Measurements from ENCODE around the gene LRRC8C. TPM values are rescaled to one million over a fixed set of nuclear protein-coding genes. Genes with fewer than 3 reads are reported as not detected.

Gene LRRC8C
- total and polyA plus RNA-seq, 2 experiments from 2014 or later = 0.89 to 3.9 TPM

DNA sequence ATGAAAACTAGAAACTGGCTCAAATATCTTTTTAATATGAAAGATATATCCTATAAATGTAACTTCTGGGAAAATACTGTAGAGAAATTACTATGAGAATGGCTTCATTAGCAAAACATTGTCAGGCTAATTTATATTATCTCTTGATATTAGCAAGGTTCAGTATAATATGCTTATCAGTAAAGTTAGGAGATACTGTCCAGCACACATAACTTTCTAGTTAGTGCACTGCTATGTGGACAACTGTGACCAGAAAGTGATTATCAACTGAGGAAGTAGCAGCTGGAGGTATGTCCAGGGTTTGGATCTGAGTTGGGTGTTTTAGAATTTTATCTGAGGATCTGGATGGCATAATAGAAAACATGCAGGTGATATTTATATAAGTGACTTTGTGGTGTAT is 7.5 kb downstream of the LRRC8C start:
- Mint-ChIP-seq H3K4me1 (no peaks in the 10 kb centered on the region; the same call in 2 of the 3 replicates), H3K27me3 (ENCODE audit: insufficient read depth, low read depth, poor library complexity) (no peaks in the 10 kb centered on the region), H3K27ac (no peak overlapping the region), H3K36me3 (ENCODE audit: low read depth) (no peaks in the 10 kb centered on the region), H3K9me3 (no peaks in the 10 kb centered on the region), H3K4me3 (no peak overlapping the region)
- DNase-seq (ENCODE audit: low spot score) (no peak), ATAC-seq (no peak)
- no peak for TF ChIP-seq ZNF114 (CRISPR knock-in tag; IDR thresholded peaks at IDR 0.05)
- Histone ChIP-seq H3K27ac (ENCODE audit: low read depth) (no peak overlapping the region), H3K27me3 (ENCODE audit: insufficient read depth) (peaks cover 9% of the 10 kb centered on the region), H3K4me2 (no peak overlapping the region), H3K9me2 (ENCODE audit: insufficient read depth) (no peaks in the 10 kb centered on the region), H3K36me3 (ENCODE audit: insufficient read depth) (no peaks in the 10 kb centered on the region), H2AFZ (no peak overlapping the region), H3K4me1 (ENCODE audit: insufficient read depth) (no peaks in the 10 kb centered on the region), H3K4me3 (no peak overlapping the region), H4K20me1 (replicated peaks; ENCODE audit: insufficient read depth) (0 out of 2 replicates have a peak, but pooled peaks cover 3% of the 10 kb centered on the region), H3K79me2 (replicated peaks; ENCODE audit: insufficient read depth) (no peaks in the 10 kb centered on the region), H3F3A (replicated peaks; ENCODE audit: low read depth) (no peaks in the 10 kb centered on the region)

DNA sequence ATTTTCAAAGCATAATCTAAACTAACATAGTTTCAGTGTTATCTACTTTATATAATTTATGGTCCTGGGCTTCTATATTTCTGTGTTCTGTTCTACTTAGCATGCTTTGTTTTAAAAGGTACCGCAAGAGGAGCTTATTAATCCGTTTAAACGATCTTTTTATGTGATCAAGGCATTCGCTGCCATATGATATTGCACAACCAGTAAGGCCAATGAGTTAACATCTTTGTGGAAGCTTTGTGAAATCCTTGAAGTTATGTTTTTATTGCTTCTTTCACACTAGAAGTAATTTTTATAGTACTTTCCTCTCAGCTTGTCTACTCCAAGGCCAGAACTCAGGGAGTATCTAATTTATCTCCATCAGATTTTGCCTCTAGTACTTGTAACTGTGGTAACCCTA is 8.9 kb downstream of the LRRC8C start:
- Mint-ChIP-seq H3K36me3 (ENCODE audit: low read depth) (no peaks in the 10 kb centered on the region), H3K27ac (no peak overlapping the region), H3K4me3 (no peak overlapping the region), H3K9me3 (peaks cover 3% of the 10 kb centered on the region; the same call in 1 of the 3 replicates), H3K4me1 (no peaks in the 10 kb centered on the region), H3K27me3 (ENCODE audit: insufficient read depth, low read depth, poor library complexity) (no peaks in the 10 kb centered on the region)
- Histone ChIP-seq H2AFZ (no peak overlapping the region), H3K36me3 (ENCODE audit: insufficient read depth) (no peaks in the 10 kb centered on the region), H3K4me2 (no peak overlapping the region), H3K79me2 (replicated peaks; ENCODE audit: insufficient read depth) (no peaks in the 10 kb centered on the region), H3K4me3 (no peak overlapping the region), H4K20me1 (replicated peaks; ENCODE audit: insufficient read depth) (0 out of 2 replicates have a peak, but pooled peaks cover 3% of the 10 kb centered on the region), H3K27me3 (ENCODE audit: insufficient read depth) (no peaks in the 10 kb centered on the region), H3K9me2 (ENCODE audit: insufficient read depth) (no peaks in the 10 kb centered on the region), H3K27ac (ENCODE audit: low read depth) (no peak overlapping the region), H3K4me1 (ENCODE audit: insufficient read depth) (no peaks in the 10 kb centered on the region), H3F3A (replicated peaks; ENCODE audit: low read depth) (no peaks in the 10 kb centered on the region)
- ATAC-seq (no peak), DNase-seq (ENCODE audit: low spot score) (no peak)
- no peak for TF ChIP-seq ZNF114 (CRISPR knock-in tag; IDR thresholded peaks at IDR 0.05)
- TF ChIP-seq, protein P1, sequence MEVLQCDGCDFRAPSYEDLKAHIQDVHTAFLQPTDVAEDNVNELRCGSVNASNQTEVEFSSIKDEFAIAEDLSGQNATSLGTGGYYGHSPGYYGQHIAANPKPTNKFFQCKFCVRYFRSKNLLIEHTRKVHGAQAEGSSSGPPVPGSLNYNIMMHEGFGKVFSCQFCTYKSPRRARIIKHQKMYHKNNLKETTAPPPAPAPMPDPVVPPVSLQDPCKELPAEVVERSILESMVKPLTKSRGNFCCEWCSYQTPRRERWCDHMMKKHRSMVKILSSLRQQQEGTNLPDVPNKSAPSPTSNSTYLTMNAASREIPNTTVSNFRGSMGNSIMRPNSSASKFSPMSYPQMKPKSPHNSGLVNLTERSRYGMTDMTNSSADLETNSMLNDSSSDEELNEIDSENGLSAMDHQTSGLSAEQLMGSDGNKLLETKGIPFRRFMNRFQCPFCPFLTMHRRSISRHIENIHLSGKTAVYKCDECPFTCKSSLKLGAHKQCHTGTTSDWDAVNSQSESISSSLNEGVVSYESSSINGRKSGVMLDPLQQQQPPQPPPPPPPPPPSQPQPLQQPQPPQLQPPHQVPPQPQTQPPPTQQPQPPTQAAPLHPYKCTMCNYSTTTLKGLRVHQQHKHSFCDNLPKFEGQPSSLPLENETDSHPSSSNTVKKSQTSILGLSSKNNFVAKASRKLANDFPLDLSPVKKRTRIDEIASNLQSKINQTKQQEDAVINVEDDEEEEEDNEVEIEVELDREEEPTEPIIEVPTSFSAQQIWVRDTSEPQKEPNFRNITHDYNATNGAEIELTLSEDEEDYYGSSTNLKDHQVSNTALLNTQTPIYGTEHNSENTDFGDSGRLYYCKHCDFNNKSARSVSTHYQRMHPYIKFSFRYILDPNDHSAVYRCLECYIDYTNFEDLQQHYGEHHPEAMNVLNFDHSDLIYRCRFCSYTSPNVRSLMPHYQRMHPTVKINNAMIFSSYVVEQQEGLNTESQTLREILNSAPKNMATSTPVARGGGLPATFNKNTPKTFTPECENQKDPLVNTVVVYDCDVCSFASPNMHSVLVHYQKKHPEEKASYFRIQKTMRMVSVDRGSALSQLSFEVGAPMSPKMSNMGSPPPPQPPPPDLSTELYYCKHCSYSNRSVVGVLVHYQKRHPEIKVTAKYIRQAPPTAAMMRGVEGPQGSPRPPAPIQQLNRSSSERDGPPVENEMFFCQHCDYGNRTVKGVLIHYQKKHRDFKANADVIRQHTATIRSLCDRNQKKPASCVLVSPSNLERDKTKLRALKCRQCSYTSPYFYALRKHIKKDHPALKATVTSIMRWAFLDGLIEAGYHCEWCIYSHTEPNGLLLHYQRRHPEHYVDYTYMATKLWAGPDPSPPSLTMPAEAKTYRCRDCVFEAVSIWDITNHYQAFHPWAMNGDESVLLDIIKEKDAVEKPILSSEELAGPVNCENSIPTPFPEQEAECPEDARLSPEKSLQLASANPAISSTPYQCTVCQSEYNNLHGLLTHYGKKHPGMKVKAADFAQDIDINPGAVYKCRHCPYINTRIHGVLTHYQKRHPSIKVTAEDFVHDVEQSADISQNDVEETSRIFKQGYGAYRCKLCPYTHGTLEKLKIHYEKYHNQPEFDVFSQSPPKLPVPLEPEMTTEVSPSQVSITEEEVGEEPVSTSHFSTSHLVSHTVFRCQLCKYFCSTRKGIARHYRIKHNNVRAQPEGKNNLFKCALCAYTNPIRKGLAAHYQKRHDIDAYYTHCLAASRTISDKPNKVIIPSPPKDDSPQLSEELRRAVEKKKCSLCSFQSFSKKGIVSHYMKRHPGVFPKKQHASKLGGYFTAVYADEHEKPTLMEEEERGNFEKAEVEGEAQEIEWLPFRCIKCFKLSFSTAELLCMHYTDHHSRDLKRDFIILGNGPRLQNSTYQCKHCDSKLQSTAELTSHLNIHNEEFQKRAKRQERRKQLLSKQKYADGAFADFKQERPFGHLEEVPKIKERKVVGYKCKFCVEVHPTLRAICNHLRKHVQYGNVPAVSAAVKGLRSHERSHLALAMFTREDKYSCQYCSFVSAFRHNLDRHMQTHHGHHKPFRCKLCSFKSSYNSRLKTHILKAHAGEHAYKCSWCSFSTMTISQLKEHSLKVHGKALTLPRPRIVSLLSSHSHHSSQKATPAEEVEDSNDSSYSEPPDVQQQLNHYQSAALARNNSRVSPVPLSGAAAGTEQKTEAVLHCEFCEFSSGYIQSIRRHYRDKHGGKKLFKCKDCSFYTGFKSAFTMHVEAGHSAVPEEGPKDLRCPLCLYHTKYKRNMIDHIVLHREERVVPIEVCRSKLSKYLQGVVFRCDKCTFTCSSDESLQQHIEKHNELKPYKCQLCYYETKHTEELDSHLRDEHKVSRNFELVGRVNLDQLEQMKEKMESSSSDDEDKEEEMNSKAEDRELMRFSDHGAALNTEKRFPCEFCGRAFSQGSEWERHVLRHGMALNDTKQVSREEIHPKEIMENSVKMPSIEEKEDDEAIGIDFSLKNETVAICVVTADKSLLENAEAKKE (CRISPR knock-in tag; IDR thresholded peaks at IDR 0.05) = no peak
- no peak for TF ChIP-seq NANOG (IDR thresholded peaks at IDR 0.05; ENCODE audit: borderline replicate concordance)
- TF ChIP-seq POLR2AphosphoS5 (IDR thresholded peaks at IDR 0.05; ENCODE audit: low read depth) = no peak
- TF ChIP-seq, protein P2, sequence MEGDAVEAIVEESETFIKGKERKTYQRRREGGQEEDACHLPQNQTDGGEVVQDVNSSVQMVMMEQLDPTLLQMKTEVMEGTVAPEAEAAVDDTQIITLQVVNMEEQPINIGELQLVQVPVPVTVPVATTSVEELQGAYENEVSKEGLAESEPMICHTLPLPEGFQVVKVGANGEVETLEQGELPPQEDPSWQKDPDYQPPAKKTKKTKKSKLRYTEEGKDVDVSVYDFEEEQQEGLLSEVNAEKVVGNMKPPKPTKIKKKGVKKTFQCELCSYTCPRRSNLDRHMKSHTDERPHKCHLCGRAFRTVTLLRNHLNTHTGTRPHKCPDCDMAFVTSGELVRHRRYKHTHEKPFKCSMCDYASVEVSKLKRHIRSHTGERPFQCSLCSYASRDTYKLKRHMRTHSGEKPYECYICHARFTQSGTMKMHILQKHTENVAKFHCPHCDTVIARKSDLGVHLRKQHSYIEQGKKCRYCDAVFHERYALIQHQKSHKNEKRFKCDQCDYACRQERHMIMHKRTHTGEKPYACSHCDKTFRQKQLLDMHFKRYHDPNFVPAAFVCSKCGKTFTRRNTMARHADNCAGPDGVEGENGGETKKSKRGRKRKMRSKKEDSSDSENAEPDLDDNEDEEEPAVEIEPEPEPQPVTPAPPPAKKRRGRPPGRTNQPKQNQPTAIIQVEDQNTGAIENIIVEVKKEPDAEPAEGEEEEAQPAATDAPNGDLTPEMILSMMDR (conservative IDR thresholded peaks at IDR 0.05; ENCODE audit: low read depth in 2 of 2) = no peak
- no peak for TF ChIP-seq CREB1 (CRISPR knock-in tag; IDR thresholded peaks at IDR 0.05; ENCODE audit: low read depth)
- no peak for TF ChIP-seq ZNF331 (CRISPR knock-in tag; IDR thresholded peaks at IDR 0.05; ENCODE audit: low read depth)
- no peak for TF ChIP-seq EZH2 (IDR thresholded peaks at IDR 0.05; ENCODE audit: low read depth, unreplicated experiment)
- TF ChIP-seq EZH2phosphoT487 (IDR thresholded peaks at IDR 0.05; ENCODE audit: unreplicated experiment) = no peak
- no peak for TF ChIP-seq STAT1 (IDR thresholded peaks at IDR 0.05; ENCODE audit: unreplicated experiment)
- TF ChIP-seq JUNB (IDR thresholded peaks at IDR 0.05; ENCODE audit: unreplicated experiment) = no peak
- TF ChIP-seq, protein P3, sequence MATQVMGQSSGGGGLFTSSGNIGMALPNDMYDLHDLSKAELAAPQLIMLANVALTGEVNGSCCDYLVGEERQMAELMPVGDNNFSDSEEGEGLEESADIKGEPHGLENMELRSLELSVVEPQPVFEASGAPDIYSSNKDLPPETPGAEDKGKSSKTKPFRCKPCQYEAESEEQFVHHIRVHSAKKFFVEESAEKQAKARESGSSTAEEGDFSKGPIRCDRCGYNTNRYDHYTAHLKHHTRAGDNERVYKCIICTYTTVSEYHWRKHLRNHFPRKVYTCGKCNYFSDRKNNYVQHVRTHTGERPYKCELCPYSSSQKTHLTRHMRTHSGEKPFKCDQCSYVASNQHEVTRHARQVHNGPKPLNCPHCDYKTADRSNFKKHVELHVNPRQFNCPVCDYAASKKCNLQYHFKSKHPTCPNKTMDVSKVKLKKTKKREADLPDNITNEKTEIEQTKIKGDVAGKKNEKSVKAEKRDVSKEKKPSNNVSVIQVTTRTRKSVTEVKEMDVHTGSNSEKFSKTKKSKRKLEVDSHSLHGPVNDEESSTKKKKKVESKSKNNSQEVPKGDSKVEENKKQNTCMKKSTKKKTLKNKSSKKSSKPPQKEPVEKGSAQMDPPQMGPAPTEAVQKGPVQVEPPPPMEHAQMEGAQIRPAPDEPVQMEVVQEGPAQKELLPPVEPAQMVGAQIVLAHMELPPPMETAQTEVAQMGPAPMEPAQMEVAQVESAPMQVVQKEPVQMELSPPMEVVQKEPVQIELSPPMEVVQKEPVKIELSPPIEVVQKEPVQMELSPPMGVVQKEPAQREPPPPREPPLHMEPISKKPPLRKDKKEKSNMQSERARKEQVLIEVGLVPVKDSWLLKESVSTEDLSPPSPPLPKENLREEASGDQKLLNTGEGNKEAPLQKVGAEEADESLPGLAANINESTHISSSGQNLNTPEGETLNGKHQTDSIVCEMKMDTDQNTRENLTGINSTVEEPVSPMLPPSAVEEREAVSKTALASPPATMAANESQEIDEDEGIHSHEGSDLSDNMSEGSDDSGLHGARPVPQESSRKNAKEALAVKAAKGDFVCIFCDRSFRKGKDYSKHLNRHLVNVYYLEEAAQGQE (IDR thresholded peaks at IDR 0.05; ENCODE audit: unreplicated experiment) = no peak

All from GM23338 (cell line).